ENCODE results near the gene PALD1. TPM values are rescaled to one million over a fixed set of nuclear protein-coding genes. Genes with fewer than 3 reads are reported as not detected.
A peak's percentile ranks its signal among the peaks of the same experiment; 100 is the strongest.

The PALD1 gene
- total RNA-seq, 1 donor from 2014 or later = 4.8 TPM

GRCh38 chr10:70535001-70535400 lies 56.4 kb downstream of the PALD1 start:
- DNase-seq (ENCODE audit: low spot score) = no peak

- DNase-seq (ENCODE audit: low spot score) = no peak
Observed at GRCh38 chr10:70535451-70535850, 56.9 kb downstream of the PALD1 start.

- no peak for DNase-seq (ENCODE audit: low spot score)
Observed at GRCh38 chr10:70536196-70536861, 57.8 kb downstream of the PALD1 start.

GRCh38 chr10:70537398-70538194 lies 59.0 kb downstream of the PALD1 start:
- DNase-seq (ENCODE audit: low spot score) = no peak

- DNase-seq (ENCODE audit: low spot score) = no peak
Observed at GRCh38 chr10:70538195-70538520, 59.6 kb downstream of the PALD1 start.

GRCh38 chr10:70538731-70539338 lies 60.3 kb downstream of the PALD1 start:
- no peak for DNase-seq (ENCODE audit: low spot score)

- no peak for DNase-seq (ENCODE audit: low spot score)
Observed at GRCh38 chr10:70539471-70539870, 60.9 kb downstream of the PALD1 start.

GRCh38 chr10:70540089-70540788 lies 61.7 kb downstream of the PALD1 start:
- DNase-seq (ENCODE audit: low spot score) = no peak

GRCh38 chr10:70540789-70541360 lies 62.3 kb downstream of the PALD1 start:
- DNase-seq (ENCODE audit: low spot score) = no peak

- DNase-seq (ENCODE audit: low spot score) = no peak
Observed at GRCh38 chr10:70541736-70542564, 63.4 kb downstream of the PALD1 start.

- no peak for DNase-seq (ENCODE audit: low spot score)
Observed at GRCh38 chr10:70542565-70542938, 64.0 kb downstream of the PALD1 start.

GRCh38 chr10:70543911-70544310 lies 65.3 kb downstream of the PALD1 start:
- DNase-seq (ENCODE audit: low spot score) = no peak

- no peak for DNase-seq (ENCODE audit: low spot score)
Observed at GRCh38 chr10:70544431-70545340, 66.1 kb downstream of the PALD1 start.

GRCh38 chr10:70546584-70546983 lies 68.0 kb downstream of the PALD1 start:
- peak; percentile 28 for DNase-seq (ENCODE audit: low spot score)

- DNase-seq (ENCODE audit: low spot score) = no peak
Observed at GRCh38 chr10:70549351-70549961, 70.9 kb downstream of the PALD1 start.

GRCh38 chr10:70549962-70550458 lies 71.4 kb downstream of the PALD1 start:
- peak; percentile 68 for DNase-seq (ENCODE audit: low spot score)

GRCh38 chr10:70550459-70550858 lies 71.9 kb downstream of the PALD1 start:
- DNase-seq (ENCODE audit: low spot score) = no peak

- DNase-seq (ENCODE audit: low spot score) = peak; percentile 54
Observed at GRCh38 chr10:70551466-70551865, 72.9 kb downstream of the PALD1 start.

- peak; percentile 91 for DNase-seq (ENCODE audit: low spot score)
Observed at GRCh38 chr10:70551971-70552422, 73.4 kb downstream of the PALD1 start.

Measured in umbilical cord (tissue), 2 donors.